Rectal smooth muscle tissue (tissue), 1 donor: ENCODE results near the gene RAB34.
A peak's percentile ranks its signal among the peaks of the same experiment; 100 is the strongest.

Source experiments
- H3K27ac ChIP-seq: one replicate; pipeline ENCODE4 v1.7.0; 2013; ENCODE audit warnings: low read depth, low read length, inconsistent platforms
- H3K27me3 ChIP-seq: one replicate; pipeline ENCODE4 v1.7.0; 2013; ENCODE audit warnings: low read length; ENCODE audit not compliant: control insufficient read depth, insufficient read depth
- H3K36me3 ChIP-seq: one replicate; pipeline ENCODE4 v1.7.0; 2013; ENCODE audit warnings: low read length; ENCODE audit not compliant: control insufficient read depth, insufficient read depth
- H3K4me1 ChIP-seq: one replicate; pipeline ENCODE4 v1.7.0; 2013; ENCODE audit warnings: low read length; ENCODE audit not compliant: control insufficient read depth, insufficient read depth
- H3K4me3 ChIP-seq: one replicate; pipeline ENCODE4 v1.7.0; 2013; ENCODE audit warnings: low read length
- H3K9ac ChIP-seq: one replicate; pipeline ENCODE4 v1.7.0; 2013; ENCODE audit warnings: low read length

Gene RAB34

DNA sequence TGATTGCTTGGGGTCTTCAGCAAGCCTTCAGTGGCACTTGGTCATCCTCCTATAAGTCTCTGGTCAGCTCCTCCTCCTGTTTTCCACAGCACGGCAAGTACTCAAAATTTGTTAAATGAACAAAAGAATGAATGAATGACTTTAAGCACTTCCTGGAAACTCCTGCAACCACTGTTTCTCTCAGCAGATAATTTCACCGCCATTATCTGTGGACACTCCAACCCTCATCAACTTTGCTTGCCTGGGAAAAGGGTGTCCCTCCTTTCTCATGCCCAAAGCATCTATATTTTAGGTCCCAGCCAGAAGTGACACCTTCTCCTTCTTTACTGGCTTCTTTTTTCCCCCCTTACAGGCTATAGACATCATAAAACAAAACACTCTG lies 10.3 kb downstream of the RAB34 start:
- no peak overlapping the region for H3K9ac ChIP-seq
- peaks cover 15% of the 10 kb centered on the region for H3K36me3 ChIP-seq
- H3K27me3 ChIP-seq = no peaks in the 10 kb centered on the region
- H3K4me3 ChIP-seq = no peak overlapping the region
- peaks cover 5% of the 10 kb centered on the region for H3K4me1 ChIP-seq
- no peak overlapping the region for H3K27ac ChIP-seq

- Histone ChIP-seq H3K9ac (no peak overlapping the region), H3K4me3 (no peak overlapping the region), H3K27me3 (no peaks in the 10 kb centered on the region), H3K27ac (no peak overlapping the region), H3K36me3 (peaks cover 20% of the 10 kb centered on the region), H3K4me1 (peaks cover 3% of the 10 kb centered on the region)
These were observed 11.0 kb downstream of the RAB34 start for GRCh38 chr17:28706471-28707338.

DNA sequence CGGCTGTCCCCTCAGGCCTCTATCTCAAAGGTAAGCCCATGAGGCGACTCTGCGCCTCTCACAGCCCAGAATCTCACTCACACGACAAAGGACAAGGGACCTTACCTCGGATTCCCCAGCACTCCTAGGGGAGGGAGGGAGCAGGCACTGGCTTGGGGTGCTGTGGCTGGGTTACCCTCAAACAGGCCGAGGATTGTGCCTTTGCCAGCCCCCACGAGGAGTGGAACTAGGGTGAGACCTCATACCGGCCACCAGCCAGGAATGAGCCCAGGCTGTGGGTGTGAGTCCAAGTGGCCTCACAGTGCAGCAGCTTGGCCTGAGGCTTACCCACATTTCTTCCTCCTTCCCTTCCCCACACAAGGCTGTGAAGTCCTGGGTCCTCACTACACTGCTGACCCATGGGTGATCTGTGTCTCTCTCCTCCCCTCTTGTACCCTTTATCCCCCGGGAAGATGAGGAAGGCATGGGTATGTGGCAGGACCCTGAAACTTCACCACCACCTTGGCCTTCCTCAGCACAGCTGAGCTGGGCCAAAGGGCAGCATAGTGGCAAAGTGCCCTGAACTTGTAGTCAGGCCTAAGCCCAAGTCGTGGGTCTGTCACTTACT lies 11.8 kb downstream of the RAB34 start:
- no peaks in the 10 kb centered on the region for H3K4me1 ChIP-seq
- H3K9ac ChIP-seq = no peak overlapping the region
- no peak overlapping the region for H3K4me3 ChIP-seq
- no peaks in the 10 kb centered on the region for H3K27me3 ChIP-seq
- H3K27ac ChIP-seq = no peak overlapping the region
- H3K36me3 ChIP-seq = peaks cover 29% of the 10 kb centered on the region

GRCh38 chr17:28705074-28705659 lies 12.5 kb downstream of the RAB34 start:
- Histone ChIP-seq H3K4me1 (no peaks in the 10 kb centered on the region), H3K27me3 (no peaks in the 10 kb centered on the region), H3K9ac (no peak overlapping the region), H3K36me3 (peaks cover 34% of the 10 kb centered on the region), H3K27ac (no peak overlapping the region), H3K4me3 (no peak overlapping the region)

- Histone ChIP-seq H3K4me1 (no peaks in the 10 kb centered on the region), H3K27me3 (no peaks in the 10 kb centered on the region), H3K9ac (no peak overlapping the region), H3K36me3 (peaks cover 42% of the 10 kb centered on the region), H3K27ac (no peak overlapping the region), H3K4me3 (no peak overlapping the region)
These were observed 13.3 kb downstream of the RAB34 start for GRCh38 chr17:28704219-28704858.

DNA sequence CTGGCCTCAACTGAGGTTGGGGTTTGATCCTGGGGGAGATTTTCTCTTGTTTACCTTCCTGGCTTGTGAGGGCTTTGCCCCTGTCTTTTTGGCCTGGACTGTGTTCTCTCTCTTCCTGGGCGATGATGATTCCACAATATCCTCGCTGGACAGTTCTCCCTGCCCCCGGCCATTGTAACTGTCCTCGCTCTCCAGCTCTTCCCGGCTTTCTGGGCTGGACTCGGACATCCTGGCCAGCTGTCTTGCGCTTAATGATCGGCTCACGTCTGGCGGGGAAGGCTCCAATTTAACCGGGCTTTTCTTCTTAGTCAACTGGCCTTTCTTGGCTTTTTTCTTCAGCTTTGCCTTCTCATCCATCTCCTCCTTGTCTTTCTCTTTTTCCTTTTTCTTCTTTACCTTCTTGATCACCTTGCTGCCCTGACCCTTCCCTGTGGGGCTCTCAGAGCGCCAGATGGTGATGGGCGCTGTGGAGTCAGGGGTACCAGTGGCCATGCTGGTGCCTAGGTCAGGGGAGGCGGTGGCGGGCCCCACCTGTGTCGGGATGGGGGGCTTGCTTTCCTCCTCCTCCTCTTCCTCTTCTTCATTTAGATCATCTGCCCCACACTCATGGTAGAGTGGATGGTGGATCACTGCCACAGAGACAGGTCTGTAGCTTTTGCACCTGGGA lies 14.0 kb downstream of the RAB34 start:
- H3K4me3 ChIP-seq = no peak overlapping the region
- peaks cover 48% of the 10 kb centered on the region for H3K36me3 ChIP-seq
- H3K27ac ChIP-seq = no peak overlapping the region
- no peaks in the 10 kb centered on the region for H3K27me3 ChIP-seq
- no peaks in the 10 kb centered on the region for H3K4me1 ChIP-seq
- no peak overlapping the region for H3K9ac ChIP-seq

GRCh38 chr17:28702752-28703150 lies 14.9 kb downstream of the RAB34 start:
- Histone ChIP-seq H3K27me3 (no peaks in the 10 kb centered on the region), H3K4me3 (no peak overlapping the region), H3K36me3 (peaks cover 57% of the 10 kb centered on the region), H3K4me1 (no peaks in the 10 kb centered on the region), H3K9ac (no peak overlapping the region), H3K27ac (no peak overlapping the region)

- Histone ChIP-seq H3K9ac (no peak overlapping the region), H3K27me3 (no peaks in the 10 kb centered on the region), H3K4me3 (no peak overlapping the region), H3K36me3 (peaks cover 62% of the 10 kb centered on the region), H3K4me1 (no peaks in the 10 kb centered on the region), H3K27ac (no peak overlapping the region)
These were observed 15.5 kb downstream of the RAB34 start for GRCh38 chr17:28702026-28702751.

DNA sequence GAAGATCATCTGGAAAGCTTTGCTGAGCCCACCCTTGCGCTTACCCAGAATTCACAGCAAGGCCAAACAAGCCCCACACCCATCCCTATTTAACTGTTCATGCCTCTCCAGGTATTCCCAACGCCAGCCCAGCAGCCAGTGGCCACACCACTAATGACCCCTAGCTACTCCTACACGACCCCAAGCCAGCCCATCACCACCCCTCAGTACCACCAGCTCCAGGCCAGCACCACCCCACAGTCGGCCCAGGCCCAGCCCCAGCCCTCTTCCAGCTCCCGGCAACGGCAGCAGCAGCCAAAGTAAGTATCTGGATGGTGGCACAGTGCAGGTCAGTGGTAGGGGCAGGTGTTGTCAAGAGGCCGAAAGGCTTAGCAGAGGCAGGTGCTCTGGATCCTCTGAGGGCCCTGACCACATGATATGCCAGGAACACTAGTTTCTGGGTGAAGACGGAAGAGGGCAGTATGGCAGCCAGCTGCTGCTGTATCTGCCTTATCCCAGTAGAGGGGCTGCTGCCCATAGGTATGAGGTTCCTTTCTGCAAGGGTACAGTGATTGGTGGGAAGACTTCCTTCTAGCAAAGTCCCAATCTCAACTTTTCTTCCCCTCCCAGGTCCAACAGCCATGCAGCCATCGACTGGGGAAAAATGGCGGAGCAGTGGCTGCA lies 16.7 kb downstream of the RAB34 start:
- H3K9ac ChIP-seq = no peak overlapping the region
- H3K27me3 ChIP-seq = no peaks in the 10 kb centered on the region
- no peak overlapping the region for H3K4me3 ChIP-seq
- peaks cover 70% of the 10 kb centered on the region for H3K36me3 ChIP-seq
- H3K27ac ChIP-seq = no peak overlapping the region
- no peaks in the 10 kb centered on the region for H3K4me1 ChIP-seq

GRCh38 chr17:28700278-28700677 lies 17.4 kb downstream of the RAB34 start:
- H3K4me3 ChIP-seq = no peak overlapping the region
- H3K27me3 ChIP-seq = no peaks in the 10 kb centered on the region
- no peaks in the 10 kb centered on the region for H3K4me1 ChIP-seq
- peaks cover 75% of the 10 kb centered on the region for H3K36me3 ChIP-seq
- H3K27ac ChIP-seq = no peak overlapping the region
- no peak overlapping the region for H3K9ac ChIP-seq

DNA sequence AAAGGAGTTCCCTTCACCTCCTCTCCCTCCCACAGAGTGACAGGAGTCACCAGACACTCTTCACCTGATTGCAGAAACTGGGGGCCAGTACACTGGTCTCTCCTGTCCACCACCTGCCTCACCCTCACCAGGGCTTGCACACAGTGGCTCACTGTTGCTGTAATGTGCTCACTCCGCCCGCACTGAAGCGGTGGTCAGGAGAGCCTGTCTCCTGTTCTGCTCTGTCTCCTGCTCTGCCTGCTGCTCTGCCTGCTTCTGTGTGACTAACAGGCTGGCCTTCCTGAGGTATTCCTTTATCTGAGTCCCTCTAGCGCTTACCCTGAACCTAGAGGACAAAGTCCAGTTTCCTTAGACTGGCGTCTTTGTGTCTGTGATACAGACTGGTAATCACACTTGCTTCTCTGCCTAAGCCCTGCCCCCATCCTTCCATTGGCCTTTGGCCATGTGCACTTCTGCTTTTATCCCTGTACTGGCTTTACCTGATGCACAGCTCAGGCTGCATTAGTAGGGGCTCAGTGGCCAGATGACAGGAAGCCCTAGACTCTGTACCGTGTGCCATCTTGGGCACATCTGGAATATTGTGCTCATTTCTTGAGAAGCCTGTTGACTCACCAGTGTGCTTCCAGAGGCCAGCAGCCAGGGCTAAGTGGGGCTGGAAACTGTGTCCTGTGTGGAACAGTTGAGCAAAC lies 19.3 kb downstream of the RAB34 start:
- H3K27ac ChIP-seq = no peak overlapping the region
- H3K9ac ChIP-seq = peak overlapping the region; percentile 0
- peaks cover 85% of the 10 kb centered on the region for H3K36me3 ChIP-seq
- H3K4me3 ChIP-seq = no peak overlapping the region
- no peaks in the 10 kb centered on the region for H3K4me1 ChIP-seq
- H3K27me3 ChIP-seq = no peaks in the 10 kb centered on the region
